HepG2 (cell line): Measurements from ENCODE around the gene RERE. TPM values are rescaled to one million over a fixed set of nuclear protein-coding genes. Genes with fewer than 3 reads are reported as not detected.
A peak's percentile ranks its signal among the peaks of the same experiment; 100 is the strongest.

Source experiments
- ATAC-seq: fragments of 200-7000 bp; cut with Tn5 transposase; 3 replicates; pipeline ENCODE4 v1.9.1; 2020; ENCODE audit warnings: mild to moderate bottlenecking, moderate library complexity
- BruUV-seq: library from RNA; stranded (reverse); fragments of 400-500 nt; replicated peaks from 2 replicates; lab custom pipeline; 2021; lab: Mats Ljungman, UMichigan
- CTCF ChIA-PET: fragments of 300-600 bp; formaldehyde crosslinking; extraction: SDS; loops from one replicate; lab custom pipeline; 2021; ENCODE audit warnings: low total read pairs, inconsistent platforms, low intra/inter-chr PET ratio; lab: Yijun Ruan, JAX
- POLR2A ChIA-PET: fragments of 350-600 bp; sonication (Branson Sonifier 250); formaldehyde crosslinking; loops from one replicate; lab custom pipeline; 2020; ENCODE audit warnings: antibody characterized with exemption, inconsistent platforms; lab: Yijun Ruan, JAX
- DNase-seq: peaks from one replicate; pipeline ENCODE4 v3.0.0-alpha.2; 2015; ENCODE audit warnings: low spot score
- FAIRE-seq: peaks from 3 replicates; lab custom pipeline; 2011; peaks lifted over from hg19 to GRCh38; lab: Jason Lieb, UNC
- H2AFZ ChIP-seq: one replicate; pipeline ENCODE4 v1.6.1; 2011; ENCODE audit warnings: low read length, inconsistent platforms
- H3K27ac ChIP-seq: fragments of 300-600 bp; 3 replicates; pipeline ENCODE4 v1.8.0; 2011; ENCODE audit warnings: mixed run types, mild to moderate bottlenecking, mixed read lengths, low read length, inconsistent platforms; ENCODE audit not compliant: insufficient read depth; ENCODE audit errors: extremely low read length
- H3K27me3 ChIP-seq, 2 experiments: fragments of 200-600 bp in 1 of 2; 2 replicates in 1 of 2; 3 replicates in 1 of 2; pipeline versions ENCODE4 v1.6.0 to v1.8.0; 2011; ENCODE audit warnings: low read length in 2 of 2, mild to moderate bottlenecking in 2 of 2, moderate library complexity in 2 of 2, inconsistent platforms in 1 of 2; ENCODE audit not compliant: insufficient read depth in 2 of 2, control insufficient read depth in 1 of 2
- H3K36me3 ChIP-seq, 2 experiments: fragments of 200-600 bp in 1 of 2; replicated peaks in 1 of 2; 2 replicates in 1 of 2; 3 replicates in 1 of 2; pipeline versions ENCODE4 v1.5.1 to v1.8.0; 2011; ENCODE audit warnings: low read length in 2 of 2, inconsistent platforms in 1 of 2; ENCODE audit not compliant: insufficient read depth in 2 of 2, control insufficient read depth in 1 of 2
- H3K4me1 ChIP-seq: 2 replicates; pipeline ENCODE4 v1.5.1; 2012; ENCODE audit warnings: low read length, inconsistent platforms; ENCODE audit not compliant: insufficient read depth
- H3K4me2 ChIP-seq: 2 replicates; pipeline ENCODE4 v1.6.0; 2011; ENCODE audit warnings: low read depth, low read length, inconsistent platforms
- H3K4me3 ChIP-seq, 3 experiments: fragments of 200-600 bp in 1 of 3; sonication (generic), shearing (Covaris generic) in 1 of 3; replicated peaks in 1 of 3; 2 replicates each; pipeline ENCODE4 v1.5.1; 2011 to 2016; ENCODE audit warnings: low read length in 3 of 3, inconsistent platforms in 2 of 3, low read depth in 2 of 3, mild to moderate bottlenecking in 2 of 3, control low read depth in 1 of 3, mixed read lengths in 1 of 3; ENCODE audit not compliant: insufficient read depth in 1 of 3
- H3K79me2 ChIP-seq: one replicate; pipeline ENCODE4 v1.6.1; 2011; ENCODE audit warnings: low read length, inconsistent platforms; ENCODE audit not compliant: insufficient read depth
- H3K9ac ChIP-seq: 2 replicates; pipeline ENCODE4 v1.6.0; 2011; ENCODE audit warnings: mild to moderate bottlenecking, low read depth, low read length, inconsistent platforms; ENCODE audit not compliant: insufficient read depth
- H3K9me3 ChIP-seq: 2 replicates; pipeline ENCODE4 v1.5.1; 2012; ENCODE audit warnings: mild to moderate bottlenecking, low read length
- H4K20me1 ChIP-seq: 2 replicates; pipeline ENCODE4 v1.6.0; 2011; ENCODE audit warnings: inconsistent platforms, mild to moderate bottlenecking, low read length, moderate library complexity; ENCODE audit not compliant: insufficient read depth
- CBFB ChIP-seq: sonication (generic); formaldehyde crosslinking; IDR thresholded peaks from 2 replicates; pipeline ENCODE4 v1.4.0; 2020; ENCODE audit warnings: missing genetic modification reagents
- EHMT2 ChIP-seq: fragments of 200-600 bp; sonication (generic); IDR thresholded peaks from 2 replicates; pipeline ENCODE4 v1.7.0; 2017; ENCODE audit warnings: antibody characterized with exemption, low read depth, low read length, borderline replicate concordance
- FOXA3 ChIP-seq: IDR thresholded peaks from 2 replicates; pipeline ENCODE4 v1.6.1; 2016; ENCODE audit warnings: missing genetic modification reagents, missing compliant biosample characterization
- FOXK2 ChIP-seq: fragments of 450-650 bp; IDR thresholded peaks from 2 replicates; pipeline ENCODE4 v1.6.1; 2016
- FOXP1 ChIP-seq, 2 experiments: fragments of 450-650 bp in 1 of 2; IDR thresholded peaks; 2 replicates each; pipeline ENCODE4 v1.6.1; 2017 to 2018; ENCODE audit warnings: antibody characterized with exemption in 1 of 2
- GATAD2A ChIP-seq: IDR thresholded peaks from 2 replicates; pipeline ENCODE4 v1.6.1; 2016
- MAFF ChIP-seq: IDR thresholded peaks from 2 replicates; pipeline ENCODE4 v1.6.1; 2011; ENCODE audit warnings: low read depth, low read length, improper control_type of control experiment
- MAFK ChIP-seq, 2 experiments: IDR thresholded peaks in 1 of 2; conservative IDR thresholded peaks in 1 of 2; 2 replicates each; pipeline ENCODE4 v1.6.1; 2011; ENCODE audit warnings: improper control_type of control experiment in 2 of 2, low read length in 2 of 2
- MED1 ChIP-seq: sonication (generic); formaldehyde crosslinking; IDR thresholded peaks from 2 replicates; pipeline ENCODE4 v1.4.0; 2020; ENCODE audit warnings: missing genetic modification reagents
- SOX13 ChIP-seq, 3 experiments: fragments of 450-650 bp in 1 of 3; sonication (generic) in 1 of 3; formaldehyde crosslinking in 1 of 3; IDR thresholded peaks in 2 of 3; conservative IDR thresholded peaks in 1 of 3; 2 replicates each; pipeline versions ENCODE4 v1.5.0 to v1.6.1; 2016 to 2020; ENCODE audit warnings: antibody characterized with exemption in 1 of 3, mild to moderate bottlenecking in 1 of 3, missing compliant biosample characterization in 1 of 3, missing genetic modification reagents in 1 of 3, moderate library complexity in 1 of 3
- SOX5 ChIP-seq: IDR thresholded peaks from 2 replicates; pipeline ENCODE4 v1.6.1; 2016; ENCODE audit warnings: borderline replicate concordance
- SOX6 ChIP-seq, 2 experiments: fragments of 450-650 bp in 1 of 2; sonication (generic) in 1 of 2; formaldehyde crosslinking in 1 of 2; IDR thresholded peaks; 2 replicates each; pipeline versions ENCODE4 v1.4.0 to v1.6.1; 2017 to 2020; ENCODE audit warnings: antibody characterized with exemption in 1 of 2, mild to moderate bottlenecking in 1 of 2, missing genetic modification reagents in 1 of 2
- SP4 ChIP-seq: sonication (generic); formaldehyde crosslinking; IDR thresholded peaks from 2 replicates; pipeline ENCODE4 v1.8.1; 2023; ENCODE audit warnings: mild to moderate bottlenecking, missing genetic modification reagents
- ZSCAN31 ChIP-seq: sonication (generic); formaldehyde crosslinking; IDR thresholded peaks from 2 replicates; pipeline ENCODE4 v1.5.0; 2020; ENCODE audit warnings: low read depth, mild to moderate bottlenecking, missing genetic modification reagents
- WGBS: methylation state at CpG from one replicate; pipeline ENCODE4 v1.1.6; 2017; ENCODE audit warnings: low lambda C conversion rate; 5-methylcytosine and 5-hydroxymethylcytosine counted together
- in situ Hi-C: cut with HindIII; loops from 2 replicates; pipeline ENCODE4 v1.10.0; 2017; ENCODE audit warnings: low pct_unique_long_range_greater_than_20kb; ENCODE audit not compliant: extremely low pct_ligation_motif_present
- intact Hi-C: fragments of 100-400 bp; cut with micrococcal nuclease; formaldehyde crosslinking; loops from one replicate; pipeline ENCODE4 v1.10.0; 2022; ENCODE audit not compliant: unreplicated experiment
- polyA plus RNA-seq, 8 experiments: library from polyadenylated mRNA; depleted of rRNA in 3 of 8; stranded (reverse) in 7 of 8; unstranded in 1 of 8; fragments of >200 nt; fragmentation: Illumina TruSeq in 4 of 8; extraction: Trizol in 4 of 8; gene quantifications; 2 replicates each; pipeline versions ENCODE4 v1.2.1 to v1.2.3, GENCODE V29; 2011 to 2016; ENCODE audit warnings: low read depth in 4 of 8, missing spikeins in 1 of 8, mixed read lengths in 1 of 8; ENCODE audit not compliant: insufficient read depth in 1 of 8
- total RNA-seq, 5 experiments: library from RNA; depleted of rRNA; stranded (reverse); fragments of >200 nt; fragmentation: Illumina TruSeq; extraction: Trizol; gene quantifications; 2 replicates each; pipeline ENCODE4 v1.2.3, GENCODE V29; 2016; ENCODE audit warnings: low read depth in 1 of 5
- TF ChIP-seq, protein P1 (sequence below), 2 experiments: fragments of 450-650 bp in 1 of 2; sonication (generic) in 1 of 2; formaldehyde crosslinking; IDR thresholded peaks; 2 replicates each; pipeline versions ENCODE4 v1.5.0 to v1.8.0; 2020 to 2022; ENCODE audit warnings: mild to moderate bottlenecking in 1 of 2, missing genetic modification reagents in 1 of 2

The RERE gene
- total and polyA plus RNA-seq, 2 of the 13 experiments (the other 11 are each of a cell fraction or from before 2014, with no cell fraction given) = 18.3 to 21.9 TPM

DNA sequence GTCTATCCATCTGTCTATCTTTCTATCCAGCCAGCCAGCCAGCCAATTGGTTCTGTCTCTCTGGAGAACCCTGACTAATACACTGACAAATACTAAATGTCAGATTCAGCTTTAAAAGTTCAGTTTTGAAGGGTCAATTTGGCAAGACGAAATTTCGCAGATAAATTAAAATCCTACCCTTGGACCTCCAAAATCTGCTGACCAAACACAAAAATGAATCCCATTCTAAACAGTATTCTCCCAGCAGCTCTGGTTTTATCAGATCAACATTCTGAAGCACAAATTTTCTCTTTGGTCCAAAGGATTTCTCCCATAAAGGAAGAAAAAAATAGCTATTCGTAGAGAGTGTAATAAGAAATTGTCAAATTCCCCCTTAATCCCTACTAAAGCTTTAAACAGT lies 248.6 kb downstream of the RERE start:
- ChIA-PET CTCF (no interaction called here), POLR2A (no interaction called here)
- in situ Hi-C loops = loop anchor here (10.0 to 25.0 kb wide), 2 partner anchors 96 to 268 kb away; no protein-coding TSS in a partner anchor
- Histone ChIP-seq H2AFZ (no peak overlapping the region), H3K27ac (no peak overlapping the region), H3K4me2 (no peak overlapping the region), H3K79me2 (peaks cover 61% of the 10 kb centered on the region), H3K4me1 (peaks cover 96% of the 10 kb centered on the region), H3K27me3 (no peaks in the 10 kb centered on the region), H3K9me3 (no peaks in the 10 kb centered on the region), H3K4me3 (no peak overlapping the region), H3K36me3 (peaks cover 0 to 4% of the 10 kb centered on the region in 2 experiments; a peak in 2 of 5 replicates), H3K9ac (no peak overlapping the region), H4K20me1 (peaks cover 8% of the 10 kb centered on the region)
- WGBS = 96% methylated on average over 3 of the region's 3 CpGs
- no peak for DNase-seq
- intact Hi-C loops = no loop called here
- no peak for ATAC-seq
- no peak for FAIRE-seq
- BruUV-seq = no TSS peak
- peak; percentile 88 to 91 for TF ChIP-seq MAFK (conservative IDR thresholded peaks at IDR 0.05 in 1 of 2, IDR thresholded peaks at IDR 0.05 in 1 of 2; ENCODE audit: low read length in 2 of 2)
- peak; percentile 88 for TF ChIP-seq MAFF
- no peak for TF ChIP-seq EHMT2
- TF ChIP-seq, all 625 proteins: peak for 2

DNA sequence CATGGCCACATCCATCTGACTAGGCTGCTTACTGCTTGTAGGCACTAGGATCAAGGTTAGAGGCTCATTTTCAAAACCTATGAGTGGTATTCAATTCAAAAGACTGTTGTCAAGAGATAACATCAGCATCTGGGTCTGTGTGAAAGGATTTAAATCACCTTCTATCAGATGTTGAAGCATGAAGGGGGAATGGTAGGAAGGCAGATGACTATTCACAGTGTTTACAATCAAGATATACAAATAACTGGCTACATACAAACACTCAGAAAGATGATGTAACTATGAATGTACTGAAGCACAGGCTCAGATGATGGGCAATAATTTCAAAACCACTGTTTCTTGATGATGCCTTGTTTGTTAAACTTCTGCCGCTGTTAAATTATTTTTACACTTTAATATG lies 250.3 kb downstream of the RERE start:
- Histone ChIP-seq H3K9me3 (no peaks in the 10 kb centered on the region), H3K9ac (no peak overlapping the region), H3K4me1 (peaks cover 96% of the 10 kb centered on the region), H3K27me3 (no peaks in the 10 kb centered on the region), H3K36me3 (peaks cover 0 to 4% of the 10 kb centered on the region in 2 experiments; a peak in 3 of 5 replicates), H3K79me2 (peaks cover 66% of the 10 kb centered on the region), H3K4me2 (no peak overlapping the region), H3K4me3 (no peak overlapping the region), H4K20me1 (peaks cover 15% of the 10 kb centered on the region), H3K27ac (peak overlapping the region; percentile 25), H2AFZ (no peak overlapping the region)
- ChIA-PET POLR2A (interaction anchor here (0.6 kb wide), 1 partner anchor 199 kb away, joined by 4 read pairs; no protein-coding TSS in a partner anchor), CTCF (no interaction called here)
- TF ChIP-seq CBFB (CRISPR knock-in tag) (no peak), FOXK2 (no peak), SOX6 (IDR thresholded peaks at IDR 0.05) (no peak), SOX6 (CRISPR knock-in tag; IDR thresholded peaks at IDR 0.05) (0 out of 2 replicates have a peak, but pooled peaks have one; percentile 10), SOX13 (IDR thresholded peaks at IDR 0.05) (no peak), SOX13 (CRISPR knock-in tag; conservative IDR thresholded peaks at IDR 0.05 in 1 of 2, IDR thresholded peaks at IDR 0.05 in 1 of 2) (0 out of 4 replicates have a peak, but pooled peaks of 1 of the 2 experiments have one; percentile 14), SP4 (CRISPR knock-in tag) (no peak), GATAD2A (CRISPR knock-in tag) (0 out of 2 replicates have a peak, but pooled peaks have one; percentile 14), FOXP1 (IDR thresholded peaks at IDR 0.05) (no peak), FOXP1 (CRISPR knock-in tag; IDR thresholded peaks at IDR 0.05) (peak; percentile 55; the same call in 1 of the 2 replicates), ZSCAN31 (CRISPR knock-in tag) (no peak), FOXA3 (peak; percentile 43; the same call in 1 of the 2 replicates), SOX5 (peak; percentile 8; the same call in 1 of the 2 replicates), MED1 (CRISPR knock-in tag) (no peak)
- TF ChIP-seq, protein P1, sequence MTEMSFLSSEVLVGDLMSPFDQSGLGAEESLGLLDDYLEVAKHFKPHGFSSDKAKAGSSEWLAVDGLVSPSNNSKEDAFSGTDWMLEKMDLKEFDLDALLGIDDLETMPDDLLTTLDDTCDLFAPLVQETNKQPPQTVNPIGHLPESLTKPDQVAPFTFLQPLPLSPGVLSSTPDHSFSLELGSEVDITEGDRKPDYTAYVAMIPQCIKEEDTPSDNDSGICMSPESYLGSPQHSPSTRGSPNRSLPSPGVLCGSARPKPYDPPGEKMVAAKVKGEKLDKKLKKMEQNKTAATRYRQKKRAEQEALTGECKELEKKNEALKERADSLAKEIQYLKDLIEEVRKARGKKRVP (CRISPR knock-in tag; IDR thresholded peaks at IDR 0.05) = peak in 1 of 2 experiments; percentile 78; a peak in 2 of 4 replicates
- intact Hi-C loops = no loop called here
- no peak for FAIRE-seq
- ATAC-seq = no peak
- 94% methylated on average over 1 of the region's 1 CpG for WGBS
- in situ Hi-C loops = loop anchor here (10.0 to 25.0 kb wide), 2 partner anchors 98 to 270 kb away; no protein-coding TSS in a partner anchor
- peak; percentile 22 for DNase-seq
- no TSS peak for BruUV-seq
